ENCODE results near the gene INAFM1.
"Not testable (repeated sequence)": the region's sequence is repeated elsewhere in the genome, so short reads cannot be mapped to it uniquely, and the experiment has no call there.

The INAFM1 gene

GRCh38 chr19:47267350-47267759 is 7.3 kb upstream of the INAFM1 start:
- no peak for DNase-seq (ENCODE audit: low read depth in 2 of 2)

GRCh38 chr19:47268028-47268427 is 6.7 kb upstream of the INAFM1 start:
- no peak for DNase-seq (ENCODE audit: low read depth in 2 of 2)

GRCh38 chr19:47269596-47269995 is 5.1 kb upstream of the INAFM1 start:
- no peak for DNase-seq (ENCODE audit: low read depth in 2 of 2)

GRCh38 chr19:47270408-47270807 is 4.3 kb upstream of the INAFM1 start:
- DNase-seq (ENCODE audit: low read depth in 2 of 2), result no peak

GRCh38 chr19:47271949-47272348 is 2.7 kb upstream of the INAFM1 start:
- no peak for DNase-seq (ENCODE audit: low read depth in 2 of 2)

GRCh38 chr19:47272448-47273312 is 2.0 kb upstream of the INAFM1 start:
- peak in 1 of 2 experiments; percentile 24 for DNase-seq (ENCODE audit: low read depth in 2 of 2)

GRCh38 chr19:47273313-47274070 is 1.2 kb upstream of the INAFM1 start:
- DNase-seq (ENCODE audit: low read depth in 2 of 2), result peak; percentile 74 to 88

GRCh38 chr19:47274891-47275761 is 441 bp downstream of the INAFM1 start:
- no peak for DNase-seq (ENCODE audit: low read depth in 2 of 2)

GRCh38 chr19:47275791-47276461 is 1.2 kb downstream of the INAFM1 start:
- no peak for DNase-seq (ENCODE audit: low read depth in 2 of 2)

- not testable (repeated sequence) for DNase-seq (ENCODE audit: low read depth in 2 of 2)
Observed at GRCh38 chr19:47276513-47276912, 1.8 kb downstream of the INAFM1 start.

GRCh38 chr19:47280183-47280797 is 5.6 kb downstream of the INAFM1 start:
- DNase-seq (ENCODE audit: low read depth in 2 of 2), result peak in 1 of 2 experiments; percentile 67

- no peak for DNase-seq (ENCODE audit: low read depth in 2 of 2)
Observed at GRCh38 chr19:47283405-47284059, 8.8 kb downstream of the INAFM1 start.

GRCh38 chr19:47284324-47284899 is 9.7 kb downstream of the INAFM1 start:
- DNase-seq (ENCODE audit: low read depth in 2 of 2), result no peak

GRCh38 chr19:47296036-47296435 is 21.4 kb downstream of the INAFM1 start:
- peak; percentile 57 to 70 for DNase-seq (ENCODE audit: low read depth in 2 of 2)

GRCh38 chr19:47300867-47301266 is 26.2 kb downstream of the INAFM1 start:
- DNase-seq (ENCODE audit: low read depth in 2 of 2), result not testable (repeated sequence)

- no peak for DNase-seq (ENCODE audit: low read depth in 2 of 2)
Observed at GRCh38 chr19:47302249-47302648, 27.6 kb downstream of the INAFM1 start.

- no peak for DNase-seq (ENCODE audit: low read depth in 2 of 2)
Observed at GRCh38 chr19:47303966-47304365, 29.3 kb downstream of the INAFM1 start.

- DNase-seq (ENCODE audit: low read depth in 2 of 2), result peak; percentile 9 to 56
Observed at GRCh38 chr19:47305309-47305751, 30.6 kb downstream of the INAFM1 start.

GRCh38 chr19:47306303-47306702 is 31.6 kb downstream of the INAFM1 start:
- no peak for DNase-seq (ENCODE audit: low read depth in 2 of 2)

GRCh38 chr19:47309038-47309437 is 34.4 kb downstream of the INAFM1 start:
- DNase-seq (ENCODE audit: low read depth in 2 of 2), result no peak

Measured in stimulated activated CD4-positive, alpha-beta T cell treated with anti-CD3 and anti-CD28 coated beads, Interleukin-12 subunit alpha, Interleukin-12 subunit beta, amount 100 ng/mL, for 24 hours (primary cell).